ENCODE results near the gene ADGRD1. TPM values are rescaled to one million over a fixed set of nuclear protein-coding genes. Genes with fewer than 3 reads are reported as not detected.

ADGRD1 gene
- total and polyA plus RNA-seq, 8 donors, result 1.4 to 7.3 (median 5.2) TPM

DNA sequence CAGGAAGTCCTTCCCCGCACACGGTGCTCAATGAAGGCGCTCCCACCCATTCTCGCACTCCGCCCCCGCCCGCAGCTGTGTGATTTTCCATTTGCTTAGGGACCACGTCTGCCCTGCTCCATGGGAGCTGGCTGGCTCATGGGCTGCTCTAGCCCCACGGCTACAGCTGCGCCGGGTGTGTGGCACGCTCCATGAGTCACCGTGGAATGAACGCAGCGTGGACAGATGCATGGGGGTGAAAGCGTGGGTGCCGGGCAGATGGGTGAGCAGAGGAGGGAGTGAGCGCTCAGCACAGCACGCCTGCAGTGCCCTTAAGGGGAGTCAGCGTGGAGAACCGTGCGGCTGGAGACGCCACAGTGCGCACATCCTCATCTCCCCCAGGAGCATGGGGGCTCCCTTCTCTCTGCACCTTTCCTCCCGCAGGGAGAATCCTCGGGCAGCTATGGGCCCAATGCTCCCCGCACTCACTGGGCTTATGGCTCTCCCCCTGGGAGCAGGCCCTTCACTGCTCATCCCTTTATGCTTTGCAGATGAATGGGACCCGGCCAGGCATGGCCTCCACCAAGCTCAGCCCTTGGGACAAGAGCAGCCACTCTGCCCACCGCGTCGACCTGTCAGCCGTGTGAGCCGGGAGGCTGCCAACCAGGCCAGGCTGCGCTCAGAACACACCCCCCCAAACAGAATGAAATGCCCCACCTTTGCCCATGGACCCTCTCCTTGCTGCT lies 185.1 kb downstream of the ADGRD1 start:
- no peaks in the 10 kb centered on the region for H3K36me3 ChIP-seq
- FAIRE-seq (no peak), DNase-seq (no peak), ATAC-seq (no peak)
- WGBS, 2 donors, result 91 to 94% methylated on average over 34 of the region's 34 CpGs
- H3K4me3 ChIP-seq, result no peak overlapping the region
- no peaks in the 10 kb centered on the region for H3K27me3 ChIP-seq
- no peak overlapping the region for H3K27ac ChIP-seq
- H3K4me1 ChIP-seq, result no peaks in the 10 kb centered on the region
- TF ChIP-seq, protein P1, sequence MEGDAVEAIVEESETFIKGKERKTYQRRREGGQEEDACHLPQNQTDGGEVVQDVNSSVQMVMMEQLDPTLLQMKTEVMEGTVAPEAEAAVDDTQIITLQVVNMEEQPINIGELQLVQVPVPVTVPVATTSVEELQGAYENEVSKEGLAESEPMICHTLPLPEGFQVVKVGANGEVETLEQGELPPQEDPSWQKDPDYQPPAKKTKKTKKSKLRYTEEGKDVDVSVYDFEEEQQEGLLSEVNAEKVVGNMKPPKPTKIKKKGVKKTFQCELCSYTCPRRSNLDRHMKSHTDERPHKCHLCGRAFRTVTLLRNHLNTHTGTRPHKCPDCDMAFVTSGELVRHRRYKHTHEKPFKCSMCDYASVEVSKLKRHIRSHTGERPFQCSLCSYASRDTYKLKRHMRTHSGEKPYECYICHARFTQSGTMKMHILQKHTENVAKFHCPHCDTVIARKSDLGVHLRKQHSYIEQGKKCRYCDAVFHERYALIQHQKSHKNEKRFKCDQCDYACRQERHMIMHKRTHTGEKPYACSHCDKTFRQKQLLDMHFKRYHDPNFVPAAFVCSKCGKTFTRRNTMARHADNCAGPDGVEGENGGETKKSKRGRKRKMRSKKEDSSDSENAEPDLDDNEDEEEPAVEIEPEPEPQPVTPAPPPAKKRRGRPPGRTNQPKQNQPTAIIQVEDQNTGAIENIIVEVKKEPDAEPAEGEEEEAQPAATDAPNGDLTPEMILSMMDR (IDR thresholded peaks at IDR 0.05), result no peak
- no peaks in the 10 kb centered on the region for H3K9me3 ChIP-seq
- intact Hi-C loops (cut with DNase I), result loop anchor here in 1 of 3 donors (10.0 kb wide), 1 partner anchor 214 kb away; no protein-coding TSS in a partner anchor

DNA sequence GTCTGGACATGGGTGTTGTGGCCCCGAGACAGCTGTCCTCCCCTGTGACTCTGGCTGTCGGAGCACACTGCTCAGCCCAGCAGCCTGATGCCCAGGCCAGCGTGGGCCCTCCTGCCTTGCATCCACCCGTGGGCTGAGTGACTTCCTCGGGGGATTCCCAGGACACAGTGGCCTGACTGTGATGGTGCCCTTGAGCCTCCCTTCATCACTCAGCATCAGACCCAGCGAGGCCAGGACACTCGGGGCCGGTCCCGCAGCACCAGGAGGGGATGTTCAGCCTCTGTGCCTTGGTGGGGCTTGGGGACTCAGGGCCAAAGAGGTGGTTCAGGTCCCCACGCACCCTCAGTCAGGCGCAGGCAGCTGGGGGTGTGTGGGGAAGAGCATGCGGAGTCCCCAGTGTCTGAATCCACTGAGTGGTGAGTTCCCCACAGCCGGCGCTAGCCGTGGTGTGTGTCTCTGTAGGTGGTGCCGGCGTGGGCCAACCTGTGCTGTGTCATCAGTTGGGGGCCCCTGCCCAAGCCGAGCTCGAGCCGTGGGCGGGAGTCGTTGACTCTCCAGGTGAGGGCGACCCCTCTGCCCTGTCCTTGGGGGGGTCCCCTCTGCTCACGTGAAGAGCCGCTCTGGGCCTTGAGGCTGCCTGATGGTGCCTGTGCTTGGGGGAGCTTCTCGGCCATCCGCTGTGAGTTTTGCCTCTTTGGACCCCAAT lies 185.8 kb downstream of the ADGRD1 start:
- Histone ChIP-seq H3K27me3 (no peaks in the 10 kb centered on the region), H3K9me3 (no peaks in the 10 kb centered on the region), H3K4me3 (no peak overlapping the region), H3K4me1 (no peaks in the 10 kb centered on the region), H3K27ac (no peak overlapping the region), H3K36me3 (no peaks in the 10 kb centered on the region)
- intact Hi-C loops (cut with DNase I), result loop anchor here in 1 of 3 donors (10.0 kb wide), 1 partner anchor 215 kb away; no protein-coding TSS in a partner anchor
- FAIRE-seq (no peak), ATAC-seq (no peak), DNase-seq (peak in 1 of 6 donors; percentile 11)
- WGBS, 2 donors, result 89 to 90% methylated on average over 27 of the region's 27 CpGs
- TF ChIP-seq, protein P1 (IDR thresholded peaks at IDR 0.05), result no peak

DNA sequence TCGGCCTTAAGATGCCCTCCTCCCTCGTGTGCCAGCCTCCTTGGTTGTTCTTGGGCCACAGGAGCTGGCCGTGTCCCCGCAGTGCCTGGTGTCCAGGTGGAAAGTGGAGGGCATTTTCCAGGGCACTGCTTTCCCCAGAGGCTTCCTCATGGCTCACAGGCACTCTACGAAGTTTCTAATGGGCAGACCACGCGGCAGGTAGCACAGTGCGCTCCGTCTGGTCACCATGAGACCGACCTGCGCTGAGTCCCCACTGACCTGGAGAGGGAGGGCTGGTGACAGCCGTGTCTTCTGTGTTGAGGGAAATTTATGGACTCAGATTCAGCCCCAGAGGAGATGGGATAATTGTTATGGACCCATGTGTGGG lies 186.3 kb downstream of the ADGRD1 start:
- no peak overlapping the region for H3K4me3 ChIP-seq
- H3K36me3 ChIP-seq, result no peaks in the 10 kb centered on the region
- 87% methylated on average over 12 of the region's 12 CpGs for WGBS, 2 donors
- no peak for ATAC-seq
- FAIRE-seq, result no peak
- no peaks in the 10 kb centered on the region for H3K4me1 ChIP-seq
- no peaks in the 10 kb centered on the region for H3K9me3 ChIP-seq
- TF ChIP-seq, protein P1 (IDR thresholded peaks at IDR 0.05), result no peak
- no peaks in the 10 kb centered on the region for H3K27me3 ChIP-seq
- H3K27ac ChIP-seq, result no peak overlapping the region
- no peak for DNase-seq
- intact Hi-C loops (cut with DNase I), result no loop called here

DNA sequence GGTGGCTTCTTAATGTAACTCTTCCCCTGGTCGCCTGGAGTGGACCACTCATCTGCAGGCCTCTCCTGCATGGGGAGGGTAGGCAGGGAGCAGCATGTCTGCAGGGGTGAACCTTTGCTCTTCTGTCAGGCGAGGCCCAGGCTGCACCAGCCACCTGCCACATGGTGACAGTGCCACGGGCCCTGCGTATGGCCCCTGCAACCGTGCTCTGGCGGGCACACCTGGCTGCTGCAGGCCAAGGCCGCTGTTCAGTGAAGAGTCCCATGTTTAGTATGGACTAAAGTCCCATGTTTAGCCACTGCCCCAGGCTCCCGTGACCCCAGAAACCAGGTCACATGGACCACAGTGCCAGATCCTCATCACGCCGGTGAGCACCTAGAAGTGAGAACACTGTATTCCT lies 187.0 kb downstream of the ADGRD1 start:
- H3K9me3 ChIP-seq, result no peaks in the 10 kb centered on the region
- H3K27ac ChIP-seq, result no peak overlapping the region
- DNase-seq (no peak), ATAC-seq (no peak), FAIRE-seq (no peak)
- intact Hi-C loops (cut with DNase I), result no loop called here
- 86 to 87% methylated on average over 10 of the region's 10 CpGs for WGBS, 2 donors
- TF ChIP-seq, protein P1 (IDR thresholded peaks at IDR 0.05), result no peak
- H3K4me3 ChIP-seq, result no peak overlapping the region
- no peaks in the 10 kb centered on the region for H3K36me3 ChIP-seq
- H3K4me1 ChIP-seq, result no peaks in the 10 kb centered on the region
- H3K27me3 ChIP-seq, result no peaks in the 10 kb centered on the region

DNA sequence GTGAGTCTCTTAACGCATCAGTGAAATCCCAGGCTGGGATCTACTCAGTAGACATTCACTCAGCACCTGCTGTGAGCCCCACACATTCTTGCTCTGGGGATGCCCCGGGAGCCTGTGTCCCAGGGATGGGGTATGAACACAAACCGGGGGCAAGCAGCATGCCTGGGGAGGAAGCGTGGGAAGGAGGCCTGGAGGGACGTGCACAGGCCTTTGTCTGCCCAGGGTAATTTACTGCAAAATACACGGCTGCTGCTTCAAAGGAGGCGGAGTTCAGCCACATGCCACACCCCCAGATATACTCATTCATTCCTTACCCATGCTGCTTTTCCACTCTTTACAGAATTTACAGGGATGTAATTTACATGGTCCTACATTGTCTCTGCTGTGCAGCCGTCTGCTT lies 187.8 kb downstream of the ADGRD1 start:
- FAIRE-seq (no peak), ATAC-seq (no peak), DNase-seq (no peak)
- H3K27me3 ChIP-seq, result no peaks in the 10 kb centered on the region
- H3K9me3 ChIP-seq, result no peaks in the 10 kb centered on the region
- TF ChIP-seq, protein P1 (IDR thresholded peaks at IDR 0.05), result no peak
- H3K36me3 ChIP-seq, result no peaks in the 10 kb centered on the region
- intact Hi-C loops (cut with DNase I), result no loop called here
- WGBS, 2 donors, result 83 to 87% methylated on average over 8 of the region's 8 CpGs
- no peak overlapping the region for H3K27ac ChIP-seq
- no peaks in the 10 kb centered on the region for H3K4me1 ChIP-seq
- no peak overlapping the region for H3K4me3 ChIP-seq

All from pancreas (tissue), 10 donors.